ENCODE data around the gene FZR1.

Gene FZR1

GRCh38 chr19:3535981-3536380 is 29.9 kb downstream of the FZR1 start:
- DNase-seq (ENCODE audit: insufficient read length, low spot score) = no peak
- FAIRE-seq = no peak

GRCh38 chr19:3536429-3537100 is 30.5 kb downstream of the FZR1 start:
- FAIRE-seq = no peak
- TF ChIP-seq CTCF (IDR thresholded peaks at IDR 0.05; ENCODE audit: insufficient read depth, missing control alignments) = no peak
- DNase-seq (ENCODE audit: insufficient read length, low spot score) = no peak

More at GRCh38 chr19:3535981-3536380, 29.9 kb downstream of the FZR1 start:
- no peak for TF ChIP-seq CTCF (IDR thresholded peaks at IDR 0.05; ENCODE audit: insufficient read depth, missing control alignments)

- DNase-seq (ENCODE audit: insufficient read length, low spot score) (no peak), FAIRE-seq (no peak)
- no peak for TF ChIP-seq CTCF (IDR thresholded peaks at IDR 0.05; ENCODE audit: insufficient read depth, missing control alignments)
Measured at GRCh38 chr19:3537101-3537437, 31.0 kb downstream of the FZR1 start.

GRCh38 chr19:3537438-3538240 is 31.5 kb downstream of the FZR1 start:
- TF ChIP-seq CTCF (IDR thresholded peaks at IDR 0.05; ENCODE audit: insufficient read depth, missing control alignments) = no peak
- no peak for FAIRE-seq
- no peak for DNase-seq (ENCODE audit: insufficient read length, low spot score)

GRCh38 chr19:3538258-3538929 is 32.3 kb downstream of the FZR1 start:
- no peak for DNase-seq (ENCODE audit: insufficient read length, low spot score)
- FAIRE-seq = no peak
- TF ChIP-seq CTCF (IDR thresholded peaks at IDR 0.05; ENCODE audit: insufficient read depth, missing control alignments) = no peak

- no peak for TF ChIP-seq CTCF (IDR thresholded peaks at IDR 0.05; ENCODE audit: insufficient read depth, missing control alignments)
- no peak for DNase-seq (ENCODE audit: insufficient read length, low spot score)
- FAIRE-seq = no peak
Measured at GRCh38 chr19:3538965-3539755, 33.0 kb downstream of the FZR1 start, which contains the start of gene TEKTIP1. TEKTIP1 (plus strand) TSS chr19:3539174; CDS start chr19:3539178, 4 bp downstream.
